Heart left ventricle (tissue), 16 donors: ENCODE data around the gene RNF144B. TPM values are rescaled to one million over a fixed set of nuclear protein-coding genes. Genes with fewer than 3 reads are reported as not detected.

Source experiments
- ATAC-seq, 4 donors: fragments of 200-7000 bp; cut with Tn5 transposase; one replicate each; pipeline ENCODE4 v1.9.1; 2020 to 2022; ENCODE audit warnings: moderate library complexity in 4 of 4, mild to moderate bottlenecking in 3 of 4, moderate number of reproducible peaks in 1 of 4
- DNase-seq, 5 donors: peaks; one replicate each; pipeline ENCODE4 v3.0.0-alpha.2; 2020
- H3K27ac ChIP-seq, 12 donors: fragments of 200-600 bp; sonication (generic) in 4 of 12; one replicate each; pipeline versions ENCODE4 v1.5.0 to v1.8.0; 2016 to 2022; ENCODE audit warnings: mild to moderate bottlenecking in 2 of 12
- H3K27me3 ChIP-seq, 9 donors: fragments of 200-600 bp; sonication (generic) in 2 of 9; one replicate each; pipeline versions ENCODE4 v1.5.1 to v1.8.0; 2016 to 2022; ENCODE audit warnings: mild to moderate bottlenecking in 3 of 9
- H3K36me3 ChIP-seq, 9 donors: fragments of 200-600 bp; sonication (generic) in 2 of 9; one replicate each; pipeline versions ENCODE4 v1.5.0 to v1.8.0; 2018 to 2022; ENCODE audit warnings: mild to moderate bottlenecking in 2 of 9
- H3K4me1 ChIP-seq, 12 donors: fragments of 200-600 bp; sonication (generic) in 4 of 12; one replicate each; pipeline versions ENCODE4 v1.5.0 to v1.8.0; 2016 to 2022; ENCODE audit warnings: mild to moderate bottlenecking in 3 of 12
- H3K4me3 ChIP-seq, 12 donors: fragments of 200-600 bp; sonication (generic) in 4 of 12; one replicate each; pipeline versions ENCODE4 v1.5.0 to v1.8.0; 2017 to 2022; ENCODE audit warnings: mild to moderate bottlenecking in 9 of 12, moderate library complexity in 4 of 12
- H3K9me3 ChIP-seq, 12 donors: fragments of 200-600 bp; sonication (generic) in 4 of 12; one replicate each; pipeline versions ENCODE4 v1.5.0 to v1.8.0; 2016 to 2022; ENCODE audit warnings: mild to moderate bottlenecking in 1 of 12
- POLR2A ChIP-seq, 2 donors: fragments of 450-650 bp; IDR thresholded peaks; one replicate each; pipeline ENCODE4 v1.6.1; 2017; ENCODE audit warnings: antibody characterized with exemption in 2 of 2, mild to moderate bottlenecking in 2 of 2, moderate library complexity in 2 of 2
- WGBS, 4 donors: extraction: QIAGEN DNeasy Blood & Tissue Kit in 2 of 4; methylation state at CpG; one replicate each; pipeline versions ENCODE4 v1.1.5 to v1.1.7; 2013 to 2018; 5-methylcytosine and 5-hydroxymethylcytosine counted together
- intact Hi-C, 10 donors: fragments of 100-400 bp; cut with DNase I; formaldehyde crosslinking; loops; one replicate each; pipeline versions ENCODE4 v1.11.1 to v1.14.2; 2022
- polyA plus RNA-seq, 2 donors: library from polyadenylated mRNA; stranded (reverse); fragments of 200-250 nt; gene quantifications; one replicate each; pipeline ENCODE4 v1.2.3, GENCODE V29; 2013
- total RNA-seq, 9 donors: library from RNA; depleted of rRNA in 2 of 9; stranded (reverse); fragments of >200 nt in 2 of 9; fragmentation: NEBNext Ultra II Directional in 3 of 9; extraction: Animal tissue kit (Norgen Biotek cat#: 25700) in 3 of 9; gene quantifications; one replicate each; pipeline versions ENCODE4 v1.1.0 to v1.2.4, GENCODE V29; 2016 to 2023
- TF ChIP-seq, protein P1 (sequence below), 12 donors: fragments of 200-600 bp; sonication (generic) in 4 of 12; IDR thresholded peaks; one replicate each; pipeline versions ENCODE4 v1.5.0 to v1.8.0; 2018 to 2022; ENCODE audit warnings: antibody characterized with exemption in 12 of 12, mild to moderate bottlenecking in 5 of 12
- donor health status: ischemic (EF 13 %, LVEDD 7.1; RV severe dilation, severe dysfunction).
- donor health status: healthy with polysubstance abuse.
- donor health status: DM: no; HTN: yes; CAD: no.
- donor health status: DM: no; HTN: no; CAD: no.
- donor health status: ischemic (EF 25% LVEDD 6.9; RV normal size, moderate dysfunction).
- donor health status: ischemic (EF 25% LVEDD 5.7; RV mildly dilated, moderate dysfunction).
- donor health status: healthy.
- donor health status: DM: yes; HTN: yes; CAD: no.
- donor health status: ischemic (EF 35%, LVEDD 5.7; RV mildly dilated, moderate dysfunction).
- donor health status: nonischemic (EF 11% LVEDD 7.7; RV severe dilation, severe dysfunction).
- donor health status: DM: yes; HTN: yes; CAD: no.
- donor health status: PGD.
- donor health status: ischemic (EF 29% LVEDD 5.4; RV normal size, mild dysfunction).
- donor health status: nonischemic (EF 23%, LVEDD 6.1; RV moderate dilation, normal function).

RNF144B gene
- total and polyA plus RNA-seq, 11 donors, result 6.1 to 20.7 (median 9.6) TPM

- H3K27ac ChIP-seq, result peak overlapping the region in 1 of 12 donors; percentile 5
- no peaks in the 10 kb centered on the region for H3K9me3 ChIP-seq
- 69 to 83% (median 81%) methylated on average over 3 of the region's 3 CpGs for WGBS, 4 donors
- DNase-seq (no peak), ATAC-seq (no peak)
- H3K4me3 ChIP-seq, result peak overlapping the region in 10 of 12 donors; percentile 50 to 83 (median 68)
- peaks cover 0 to 4% (median 0%) of the 10 kb centered on the region in 9 donors for H3K36me3 ChIP-seq
- H3K4me1 ChIP-seq, result peaks cover 0 to 64% (median 16%) of the 10 kb centered on the region in 12 donors
- no peak for TF ChIP-seq POLR2A (IDR thresholded peaks at IDR 0.05)
- TF ChIP-seq, protein P1, sequence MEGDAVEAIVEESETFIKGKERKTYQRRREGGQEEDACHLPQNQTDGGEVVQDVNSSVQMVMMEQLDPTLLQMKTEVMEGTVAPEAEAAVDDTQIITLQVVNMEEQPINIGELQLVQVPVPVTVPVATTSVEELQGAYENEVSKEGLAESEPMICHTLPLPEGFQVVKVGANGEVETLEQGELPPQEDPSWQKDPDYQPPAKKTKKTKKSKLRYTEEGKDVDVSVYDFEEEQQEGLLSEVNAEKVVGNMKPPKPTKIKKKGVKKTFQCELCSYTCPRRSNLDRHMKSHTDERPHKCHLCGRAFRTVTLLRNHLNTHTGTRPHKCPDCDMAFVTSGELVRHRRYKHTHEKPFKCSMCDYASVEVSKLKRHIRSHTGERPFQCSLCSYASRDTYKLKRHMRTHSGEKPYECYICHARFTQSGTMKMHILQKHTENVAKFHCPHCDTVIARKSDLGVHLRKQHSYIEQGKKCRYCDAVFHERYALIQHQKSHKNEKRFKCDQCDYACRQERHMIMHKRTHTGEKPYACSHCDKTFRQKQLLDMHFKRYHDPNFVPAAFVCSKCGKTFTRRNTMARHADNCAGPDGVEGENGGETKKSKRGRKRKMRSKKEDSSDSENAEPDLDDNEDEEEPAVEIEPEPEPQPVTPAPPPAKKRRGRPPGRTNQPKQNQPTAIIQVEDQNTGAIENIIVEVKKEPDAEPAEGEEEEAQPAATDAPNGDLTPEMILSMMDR (IDR thresholded peaks at IDR 0.05), result no peak
- H3K27me3 ChIP-seq, result no peaks in the 10 kb centered on the region
- intact Hi-C loops, result loop anchor here in 1 of 10 donors (10.0 kb wide), 1 partner anchor 114 kb away; no protein-coding TSS in a partner anchor
These were observed 3.9 kb downstream of the RNF144B start for GRCh38 chr6:18391023-18391422.

GRCh38 chr6:18392346-18392877 is 5.3 kb downstream of the RNF144B start:
- 75 to 82% (median 79%) methylated on average over 2 of the region's 2 CpGs for WGBS, 4 donors
- H3K27ac ChIP-seq, result no peak overlapping the region
- TF ChIP-seq, protein P1 (IDR thresholded peaks at IDR 0.05), result no peak
- no peak for TF ChIP-seq POLR2A (IDR thresholded peaks at IDR 0.05)
- ATAC-seq (no peak), DNase-seq (no peak)
- H3K9me3 ChIP-seq, result no peaks in the 10 kb centered on the region
- peaks cover 0 to 4% (median 0%) of the 10 kb centered on the region in 9 donors for H3K36me3 ChIP-seq
- H3K4me1 ChIP-seq, result peaks cover 0 to 67% (median 7%) of the 10 kb centered on the region in 12 donors
- no peaks in the 10 kb centered on the region for H3K27me3 ChIP-seq
- intact Hi-C loops, result loop anchor here in 1 of 10 donors (10.0 kb wide), 1 partner anchor 112 kb away; no protein-coding TSS in a partner anchor
- no peak overlapping the region for H3K4me3 ChIP-seq

GRCh38 chr6:18393698-18394097 is 6.5 kb downstream of the RNF144B start:
- H3K36me3 ChIP-seq, result peaks cover 0 to 7% (median 0%) of the 10 kb centered on the region in 9 donors
- DNase-seq (no peak), ATAC-seq (no peak)
- H3K27me3 ChIP-seq, result no peaks in the 10 kb centered on the region
- TF ChIP-seq, protein P1 (IDR thresholded peaks at IDR 0.05), result no peak
- no peak for TF ChIP-seq POLR2A (IDR thresholded peaks at IDR 0.05)
- no peak overlapping the region for H3K4me3 ChIP-seq
- intact Hi-C loops, result loop anchor here in 1 of 10 donors (10.0 kb wide), 1 partner anchor 111 kb away; no protein-coding TSS in a partner anchor
- no peak overlapping the region for H3K27ac ChIP-seq
- peaks cover 0 to 74% (median 5%) of the 10 kb centered on the region in 12 donors for H3K4me1 ChIP-seq
- H3K9me3 ChIP-seq, result no peaks in the 10 kb centered on the region
- 96 to 98% (median 97%) methylated on average over 2 of the region's 2 CpGs for WGBS, 4 donors

DNA sequence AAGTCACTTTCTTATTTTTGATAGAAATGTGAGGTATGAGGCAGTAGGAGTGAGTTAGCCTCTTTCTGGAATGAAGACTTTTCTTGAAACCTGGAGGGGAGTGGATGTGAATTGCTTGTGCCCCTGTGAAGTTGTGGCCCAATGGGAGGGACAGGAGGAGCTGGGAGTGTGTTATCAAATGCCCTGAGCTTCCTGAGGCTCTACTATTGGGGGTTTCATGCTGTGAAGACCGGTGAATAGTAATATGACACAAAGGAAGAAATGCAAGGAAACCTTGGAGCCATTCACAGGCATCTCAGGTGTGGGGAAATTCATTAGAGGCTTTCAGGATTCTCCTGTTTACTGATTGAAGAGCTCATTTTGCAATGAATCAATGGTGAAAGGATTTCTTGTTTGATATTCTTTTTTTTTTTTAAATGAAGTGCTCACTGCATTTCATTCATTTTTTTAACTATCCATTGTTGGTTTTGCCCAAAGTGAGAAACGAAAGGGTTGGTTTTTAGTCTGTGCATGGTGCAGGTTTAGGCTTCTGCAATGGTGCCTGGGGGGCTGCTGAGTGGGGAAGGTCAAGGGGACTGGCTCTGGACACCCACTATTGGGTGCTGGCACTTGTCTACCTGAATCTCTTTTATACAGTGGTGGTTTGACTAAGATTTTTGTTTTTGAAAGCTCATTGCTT is 8.2 kb downstream of the RNF144B start:
- H3K36me3 ChIP-seq, result peaks cover 0 to 21% (median 10%) of the 10 kb centered on the region in 9 donors
- no peaks in the 10 kb centered on the region for H3K27me3 ChIP-seq
- H3K9me3 ChIP-seq, result no peaks in the 10 kb centered on the region
- 47 to 58% (median 51%) methylated on average over 2 of the region's 2 CpGs for WGBS, 4 donors
- TF ChIP-seq POLR2A (IDR thresholded peaks at IDR 0.05), result no peak
- TF ChIP-seq, protein P1 (IDR thresholded peaks at IDR 0.05), result no peak
- H3K4me1 ChIP-seq, result peaks cover 0 to 65% (median 3%) of the 10 kb centered on the region in 12 donors
- no peak overlapping the region for H3K27ac ChIP-seq
- no peak overlapping the region for H3K4me3 ChIP-seq
- ATAC-seq (no peak), DNase-seq (no peak)
- intact Hi-C loops, result loop anchor here in 2 of 10 donors (5.0 to 10.0 kb wide), 2 partner anchors 52 to 109 kb away; no protein-coding TSS in a partner anchor
